Suppressor macrophage treated with lipopolysaccharide for 4 hours (primary cell): Measurements from ENCODE around the gene RNF4.
"Not testable (repeated sequence)": the region's sequence is repeated elsewhere in the genome, so short reads cannot be mapped to it uniquely, and the experiment has no call there.

ENCODE experiments used
- DNase-seq: peaks from one replicate; pipeline ENCODE4 v3.0.0-alpha.2; 2020

Gene RNF4

DNA sequence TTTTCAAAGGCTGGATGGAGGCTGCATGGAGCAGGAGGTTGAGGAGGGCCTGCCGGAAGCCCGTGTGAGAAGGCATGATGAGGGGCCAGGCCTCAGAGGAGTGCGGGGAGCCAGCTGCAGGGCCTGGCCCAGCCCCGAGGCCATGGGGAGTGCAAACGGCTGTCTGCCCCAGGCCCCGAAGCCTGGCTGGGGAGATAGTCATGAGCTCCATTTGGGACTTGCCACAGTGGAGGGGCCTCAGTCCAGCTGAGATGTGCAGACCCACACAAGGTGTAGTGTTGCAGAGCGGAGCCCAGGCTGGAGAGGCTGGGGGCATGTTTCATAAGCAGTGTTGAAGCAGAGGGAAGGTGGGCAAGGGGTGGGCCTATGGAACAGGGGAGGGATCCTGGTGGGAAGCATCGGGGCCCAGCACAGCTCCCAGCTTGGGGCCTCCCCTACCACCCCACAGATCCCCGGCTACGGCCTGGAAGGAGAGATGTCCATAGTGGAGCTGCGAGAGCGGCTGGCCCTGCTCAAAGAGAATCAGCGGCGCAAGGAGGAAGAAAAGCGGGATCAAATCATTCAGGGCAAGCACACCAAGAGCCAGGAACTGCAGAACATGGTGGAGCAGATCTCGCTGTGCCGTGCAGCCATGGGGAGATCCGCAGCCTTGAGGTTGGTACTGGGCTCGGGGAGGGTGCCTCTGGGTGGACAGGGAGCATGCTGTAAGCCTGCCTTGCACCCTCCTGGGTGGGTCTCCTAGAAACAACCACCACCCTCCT lies 9.1 kb upstream of the RNF4 start:
- DNase-seq: no peak

- no peak for DNase-seq
These were observed 7.5 kb upstream of the RNF4 start for GRCh38 chr4:2461246-2461960.

DNA sequence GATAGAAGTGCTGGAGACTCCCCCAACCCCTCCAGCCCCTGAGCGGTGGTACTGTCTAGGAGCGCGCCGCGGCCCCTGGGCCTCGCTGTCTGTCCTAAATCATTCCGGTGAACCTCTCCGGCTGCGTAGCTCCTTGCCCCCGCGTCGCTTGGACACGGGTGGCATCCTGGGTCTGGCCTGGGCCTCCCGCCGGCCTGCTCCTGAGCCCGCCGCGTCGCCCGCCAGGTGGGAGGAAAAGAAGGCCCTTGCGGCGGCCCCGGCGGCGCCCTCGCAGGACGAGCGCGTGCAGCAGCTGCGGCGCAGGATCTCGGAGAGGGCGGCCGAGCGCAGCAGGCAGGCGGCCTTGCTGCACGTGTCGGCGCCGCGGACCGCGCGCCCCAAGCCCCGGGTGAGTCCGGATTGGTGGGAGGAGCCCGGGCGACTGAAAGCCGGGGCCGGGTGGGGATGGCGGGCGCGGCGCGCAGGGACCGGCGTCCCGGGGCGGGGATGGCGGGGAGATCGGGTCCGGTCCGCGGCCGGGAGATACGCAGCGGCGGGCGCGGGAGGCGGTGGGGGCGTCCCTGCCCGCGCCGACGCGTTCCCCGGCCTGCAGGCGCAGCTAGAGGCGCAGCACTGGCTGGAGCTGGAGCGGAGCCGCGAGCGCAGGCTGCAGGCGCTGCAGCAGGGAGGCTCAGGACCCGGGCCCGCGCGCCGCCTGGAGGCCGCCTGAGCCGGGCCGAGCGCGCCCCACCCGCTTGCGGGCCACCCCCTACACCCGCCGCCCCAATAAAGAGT lies 6.5 kb upstream of the RNF4 start:
- DNase-seq: peak; percentile 75

DNA sequence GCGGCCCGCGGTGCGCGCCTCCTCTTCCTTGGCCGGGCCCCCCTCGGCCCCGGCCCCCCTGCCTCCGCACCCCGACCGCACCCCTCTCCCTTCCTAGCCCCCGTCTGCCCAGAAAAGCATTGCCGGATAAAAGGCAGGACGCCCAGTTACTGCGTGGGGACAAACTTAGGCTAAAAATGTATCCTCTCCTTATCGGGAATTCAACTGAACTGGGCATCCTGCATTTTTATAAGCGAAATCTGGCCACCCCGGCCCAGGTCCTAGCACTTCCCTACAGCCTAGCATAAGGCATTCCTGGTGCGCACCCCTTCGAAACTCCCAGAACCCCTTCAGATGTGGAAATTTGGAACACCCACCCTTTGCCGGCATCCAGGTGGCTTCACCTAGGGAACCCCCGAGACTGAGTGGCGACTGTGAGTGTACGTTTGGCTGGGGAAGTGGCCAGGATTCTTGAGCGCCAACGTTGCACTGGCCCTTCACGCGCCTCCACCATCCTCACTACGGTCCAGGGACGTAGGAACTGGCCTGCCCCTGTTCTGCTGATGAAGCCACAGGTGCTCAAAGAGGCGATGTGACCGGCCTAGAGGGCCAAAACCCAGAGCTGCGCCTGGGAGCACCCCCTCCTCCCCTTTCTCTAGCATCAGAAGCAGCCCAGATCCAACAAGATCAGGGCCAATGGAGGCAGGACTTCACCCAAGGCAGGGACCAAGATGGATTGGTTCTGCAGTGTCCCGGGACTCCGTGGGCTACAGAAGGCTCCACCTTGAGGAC lies 5.7 kb upstream of the RNF4 start:
- no peak for DNase-seq

DNA sequence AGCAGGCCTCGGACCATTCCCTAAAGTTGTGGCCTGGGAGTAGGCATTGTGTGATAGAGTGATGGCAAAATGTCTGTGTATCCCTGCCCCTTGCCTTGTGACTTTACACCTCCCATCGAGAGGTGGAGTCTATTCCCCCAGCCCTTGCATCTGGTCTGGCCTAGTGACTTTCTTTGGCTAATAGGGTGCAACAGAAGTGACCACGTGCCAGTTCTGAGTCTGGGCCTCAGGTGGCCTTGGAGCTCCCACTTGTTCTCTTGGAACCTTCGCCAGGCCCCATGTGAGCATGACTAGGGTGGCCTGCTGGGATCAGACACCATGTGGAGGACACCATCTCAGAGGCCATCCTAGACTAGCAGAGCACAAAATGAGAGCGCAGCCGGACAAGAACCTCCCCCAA lies 3.9 kb upstream of the RNF4 start:
- no peak for DNase-seq

DNA sequence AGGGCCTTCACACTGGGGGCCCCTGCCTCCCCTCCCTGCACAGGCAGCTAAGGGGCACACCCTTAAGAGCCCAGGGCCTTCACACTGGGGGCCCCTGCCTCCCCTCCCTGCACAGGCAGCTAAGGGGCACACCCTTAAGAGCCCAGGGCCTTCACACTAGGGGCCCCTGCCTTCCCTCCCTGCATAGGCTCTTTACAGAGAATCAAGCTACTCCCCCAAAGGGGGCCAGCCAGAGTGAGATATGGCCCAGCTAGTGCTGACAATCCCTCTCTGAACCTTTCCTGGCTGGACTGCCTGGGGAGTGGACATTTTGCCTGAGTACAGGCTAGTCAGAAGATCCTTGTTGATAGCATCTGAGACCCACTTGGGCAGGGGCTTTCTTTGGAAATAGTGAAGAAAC lies 3.4 kb upstream of the RNF4 start:
- DNase-seq: not testable (repeated sequence)

DNA sequence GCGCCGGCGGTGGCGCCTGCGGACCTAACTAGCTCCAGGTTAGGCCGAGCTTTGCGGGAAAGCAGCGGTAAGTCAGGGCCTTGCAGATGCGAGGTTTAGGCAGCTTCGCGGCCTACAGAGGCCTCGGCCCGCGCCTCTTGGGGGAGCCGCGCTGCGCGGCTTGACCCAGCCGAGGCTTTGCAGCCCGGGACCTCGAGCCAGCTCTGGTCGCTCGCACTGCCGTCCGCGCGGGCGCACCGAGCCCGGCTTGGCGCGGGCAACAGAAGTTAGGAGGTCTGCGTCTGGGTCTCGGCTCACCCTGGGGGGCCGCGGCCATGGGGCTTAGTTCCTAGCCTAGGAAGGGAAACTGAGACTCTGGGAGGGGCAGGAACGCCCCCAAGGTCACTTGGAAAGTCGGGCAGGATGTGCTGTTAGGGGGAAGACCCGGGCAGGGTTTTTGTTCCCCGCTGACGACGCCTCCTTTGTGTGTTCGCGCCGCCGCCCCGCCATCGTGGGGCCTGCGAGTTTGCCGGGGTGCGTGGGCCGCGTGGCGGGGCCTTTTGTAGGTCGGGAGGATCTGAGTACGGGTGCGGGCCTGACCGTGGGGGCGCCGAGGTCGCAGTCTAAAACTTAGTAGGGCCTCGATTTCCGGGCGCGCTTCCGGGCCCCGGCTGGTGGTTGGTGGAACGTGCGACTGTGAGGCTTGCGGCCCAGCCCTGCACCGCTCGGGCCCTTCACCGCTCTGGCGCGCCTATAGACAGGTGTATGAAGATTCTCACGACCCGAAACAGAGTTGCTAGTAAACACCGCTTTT lies 482 bp downstream of the RNF4 start:
- peak; percentile 65 for DNase-seq

- DNase-seq: no peak
These were observed 1.9 kb downstream of the RNF4 start for GRCh38 chr4:2470791-2471190.

GRCh38 chr4:2472187-2472586 lies 3.3 kb downstream of the RNF4 start:
- peak; percentile 37 for DNase-seq

- no peak for DNase-seq
These were observed 9.3 kb downstream of the RNF4 start for GRCh38 chr4:2478229-2478628.

DNA sequence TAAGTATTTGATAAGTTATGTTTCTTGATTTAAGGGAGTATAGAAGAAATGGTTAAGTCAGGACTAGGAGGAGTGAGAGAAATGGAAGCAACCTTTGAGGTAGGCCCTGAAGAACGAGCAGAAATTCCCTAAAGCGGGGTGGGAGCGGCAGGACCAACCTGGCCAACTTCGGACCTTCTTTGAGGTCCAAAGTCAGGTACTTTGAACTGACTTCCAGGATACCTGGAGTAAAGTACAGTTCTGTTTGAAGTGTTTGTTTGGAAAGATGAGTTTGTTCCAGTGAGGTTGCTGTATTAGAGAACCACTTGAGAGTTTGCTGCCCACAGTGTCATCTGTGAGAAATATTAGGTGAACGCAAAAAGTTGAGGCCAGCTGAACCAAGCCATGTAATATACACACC lies 11.7 kb downstream of the RNF4 start:
- no peak for DNase-seq

DNA sequence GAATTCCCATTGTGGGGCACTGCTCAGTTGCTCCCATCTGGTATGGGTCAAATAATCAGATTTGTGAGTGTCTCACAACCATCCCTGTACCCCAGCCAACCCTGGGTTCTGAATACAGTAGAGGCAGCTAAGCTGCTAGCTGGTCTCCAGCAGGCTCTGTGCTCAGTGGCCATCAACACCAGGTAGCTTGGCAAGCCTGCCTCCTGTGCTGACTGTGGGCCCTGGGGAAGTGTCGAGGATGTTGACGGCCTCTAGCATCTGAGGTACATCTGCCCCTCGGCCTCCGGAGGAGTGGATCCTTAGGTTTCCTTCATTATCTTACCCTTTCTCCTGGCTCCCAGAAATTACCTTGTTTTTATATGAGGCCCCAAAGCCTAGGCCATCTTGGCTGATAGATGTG lies 13.3 kb downstream of the RNF4 start:
- DNase-seq: no peak

DNA sequence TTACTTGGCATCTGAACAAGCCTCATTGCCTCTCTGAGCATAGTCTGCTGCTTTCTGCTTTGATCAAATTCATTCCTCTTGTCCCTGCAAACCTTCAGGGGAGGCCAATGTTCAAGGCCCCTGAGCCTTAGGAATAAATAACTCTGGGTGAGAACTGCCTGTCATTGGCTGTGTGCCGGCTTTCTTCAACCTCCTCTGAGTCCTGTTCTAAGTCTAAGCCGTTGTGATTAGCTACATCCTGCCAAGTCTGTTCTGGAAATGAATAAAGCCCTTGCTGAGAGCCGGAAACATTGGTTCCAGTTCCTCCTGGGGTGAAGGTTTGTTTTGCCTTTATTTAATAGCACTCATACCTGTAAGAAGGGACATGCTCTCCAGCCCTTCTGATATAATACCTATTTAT lies 13.8 kb downstream of the RNF4 start:
- no peak for DNase-seq

DNA sequence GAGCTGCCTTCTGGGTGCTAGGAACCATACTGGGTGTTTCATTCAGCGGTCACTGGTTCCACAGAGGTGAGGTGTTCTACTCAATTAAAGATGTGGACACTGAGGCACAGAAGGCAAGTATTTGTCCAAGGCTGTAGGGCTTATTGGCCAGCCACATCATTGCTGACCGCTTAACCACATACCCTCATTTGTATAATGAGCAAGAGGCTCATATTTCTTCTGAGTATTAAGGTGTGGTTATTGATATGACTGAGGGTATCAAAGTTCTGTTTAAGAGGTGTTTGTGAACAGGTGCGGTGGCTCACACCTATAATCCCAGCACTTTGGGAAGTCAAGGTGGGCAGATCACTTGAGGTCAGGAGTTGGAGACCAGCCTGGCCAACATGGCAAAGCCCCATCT lies 14.3 kb downstream of the RNF4 start:
- no peak for DNase-seq

GRCh38 chr4:2484185-2484584 lies 15.3 kb downstream of the RNF4 start:
- no peak for DNase-seq

DNA sequence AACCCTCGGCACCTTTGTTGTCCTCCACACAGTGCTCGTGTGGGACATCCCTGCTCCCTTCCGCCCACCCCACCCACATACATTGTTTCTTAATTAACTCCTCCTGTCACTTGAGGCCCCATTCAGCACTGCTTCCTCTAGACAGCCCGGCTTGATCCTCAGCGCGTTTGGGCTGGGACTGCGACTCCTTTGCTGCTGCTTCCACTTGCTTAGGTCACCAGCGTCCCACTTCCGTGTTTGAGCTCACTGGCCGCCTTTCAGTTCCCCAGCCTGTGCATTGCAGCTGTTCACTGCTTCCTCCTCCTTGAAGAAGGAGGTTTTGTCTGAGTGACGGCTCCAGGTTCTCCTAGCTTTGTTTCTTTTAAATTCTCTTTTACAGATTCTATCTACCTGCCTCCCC lies 16.1 kb downstream of the RNF4 start:
- DNase-seq: peak; percentile 93

- DNase-seq: peak; percentile 40
These were observed 17.1 kb downstream of the RNF4 start for GRCh38 chr4:2485956-2486355.

DNA sequence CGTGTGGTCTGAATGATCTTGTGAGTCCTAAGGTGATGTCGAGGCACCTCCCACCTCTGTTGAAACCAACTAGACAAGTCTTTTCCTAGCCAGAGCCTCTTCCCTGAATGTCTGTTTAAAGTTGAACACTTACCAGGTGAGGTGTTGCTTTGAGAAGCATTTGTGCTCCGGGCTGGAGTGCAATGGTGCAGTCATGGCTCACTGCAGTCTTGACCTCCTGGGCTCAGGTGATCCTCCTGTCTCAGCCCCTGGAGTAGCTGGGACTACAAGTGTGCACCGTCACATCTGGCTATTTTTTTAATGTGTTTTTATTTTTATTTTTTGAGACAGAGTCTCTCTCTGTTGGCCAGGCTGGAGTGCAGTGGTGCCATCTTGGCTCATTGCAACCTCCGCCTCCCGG lies 18.1 kb downstream of the RNF4 start:
- DNase-seq: no peak

- peak; percentile 65 for DNase-seq
These were observed 18.7 kb downstream of the RNF4 start for GRCh38 chr4:2487632-2488031.

GRCh38 chr4:2489081-2489805 lies 20.3 kb downstream of the RNF4 start:
- DNase-seq: no peak

DNA sequence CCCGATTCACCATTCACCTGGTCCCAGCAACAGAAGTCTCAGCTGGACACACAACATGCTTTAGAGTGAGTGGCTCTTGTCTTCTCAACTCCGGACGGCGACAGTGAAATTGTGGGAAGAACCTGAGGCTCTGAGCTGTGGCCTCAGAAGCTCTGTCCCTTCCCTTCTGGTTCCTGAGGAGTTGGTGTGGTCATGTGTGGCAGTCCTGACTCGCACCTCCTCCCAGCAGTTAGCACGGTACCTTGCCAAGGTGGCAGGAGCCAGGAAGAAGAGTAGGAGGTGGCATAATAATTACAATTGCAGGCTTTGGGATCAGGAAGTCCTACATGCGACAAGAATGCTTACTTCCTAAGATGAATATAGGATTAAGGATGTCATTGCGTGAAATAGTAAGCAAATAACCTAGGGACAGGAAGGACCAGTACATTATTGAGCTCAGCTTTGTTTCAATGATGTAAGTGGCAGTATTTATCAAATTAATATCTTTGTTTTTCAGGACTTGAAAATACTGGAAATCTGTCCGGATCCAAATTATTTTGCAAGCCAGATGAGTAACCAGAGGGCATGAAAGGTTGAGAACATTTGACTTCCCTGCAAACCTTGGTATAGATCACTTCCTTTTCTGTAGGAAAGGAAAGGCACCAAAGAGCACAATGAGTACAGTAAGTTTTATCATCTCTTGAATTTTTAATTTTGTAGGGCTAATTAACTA lies 21.1 kb downstream of the RNF4 start:
- peak; percentile 63 for DNase-seq
